Liver (tissue), 9 donors: ENCODE data around the gene IFRD1. TPM values are rescaled to one million over a fixed set of nuclear protein-coding genes. Genes with fewer than 3 reads are reported as not detected.

Experiments
- DNase-seq: peaks from one replicate; pipeline ENCODE4 v3.0.0-alpha.2; 2017; ENCODE audit warnings: low spot score
- H3K27ac ChIP-seq, 2 donors: one replicate each; pipeline ENCODE4 v1.7.0; 2013; ENCODE audit warnings: inconsistent platforms in 2 of 2, low read length in 2 of 2, control low read depth in 1 of 2, low read depth in 1 of 2, mild to moderate bottlenecking in 1 of 2
- H3K27me3 ChIP-seq, 4 donors: one replicate each; pipeline versions ENCODE4 v1.6.1 to v1.7.0; 2013; ENCODE audit warnings: low read length in 3 of 4, inconsistent platforms in 1 of 4, mild to moderate bottlenecking in 1 of 4, moderate library complexity in 1 of 4; ENCODE audit not compliant: control insufficient read depth in 4 of 4, insufficient read depth in 4 of 4
- H3K36me3 ChIP-seq, 4 donors: one replicate each; pipeline versions ENCODE4 v1.6.1 to v1.7.0; 2013; ENCODE audit warnings: low read length in 3 of 4, mild to moderate bottlenecking in 3 of 4, low read depth in 1 of 4, moderate library complexity in 1 of 4; ENCODE audit not compliant: control insufficient read depth in 4 of 4, insufficient read depth in 3 of 4
- H3K4me1 ChIP-seq, 4 donors: one replicate each; pipeline versions ENCODE4 v1.6.1 to v1.7.0; 2013; ENCODE audit warnings: low read length in 3 of 4, mild to moderate bottlenecking in 3 of 4, moderate library complexity in 1 of 4; ENCODE audit not compliant: control insufficient read depth in 4 of 4, insufficient read depth in 4 of 4
- H3K4me3 ChIP-seq, 3 donors: one replicate each; pipeline versions ENCODE4 v1.6.1 to v1.7.0; 2013; ENCODE audit warnings: low read length in 3 of 3, control low read depth in 1 of 3, low read depth in 1 of 3, mild to moderate bottlenecking in 1 of 3
- H3K9ac ChIP-seq, 2 donors: one replicate each; pipeline ENCODE4 v1.7.0; 2013; ENCODE audit warnings: low read length in 2 of 2, mild to moderate bottlenecking in 2 of 2, moderate library complexity in 2 of 2, control low read depth in 1 of 2, low read depth in 1 of 2
- H3K9me3 ChIP-seq, 4 donors: one replicate each; pipeline versions ENCODE4 v1.6.1 to v1.7.0; 2013; ENCODE audit warnings: low read length in 3 of 4; ENCODE audit not compliant: control insufficient read depth in 4 of 4
- EGR1 ChIP-seq, 2 donors: IDR thresholded peaks; 2 replicates each; pipeline ENCODE4 v1.6.1; 2016 to 2018; ENCODE audit warnings: antibody characterized with exemption in 2 of 2, low read depth in 2 of 2
- FOXA1 ChIP-seq: IDR thresholded peaks from 2 replicates; pipeline ENCODE4 v1.6.1; 2016; ENCODE audit warnings: antibody characterized with exemption
- GABPA ChIP-seq, 2 donors: IDR thresholded peaks in 1 of 2; conservative IDR thresholded peaks in 1 of 2; 2 replicates each; pipeline ENCODE4 v1.6.1; 2016; ENCODE audit warnings: antibody characterized with exemption in 2 of 2, mild to moderate bottlenecking in 1 of 2, moderate library complexity in 1 of 2
- HNF4A ChIP-seq, 2 donors: conservative IDR thresholded peaks; 2 replicates each; pipeline ENCODE4 v1.6.1; 2016; ENCODE audit warnings: antibody characterized with exemption in 2 of 2, mild to moderate bottlenecking in 2 of 2
- HNF4G ChIP-seq: IDR thresholded peaks from 2 replicates; pipeline ENCODE4 v1.6.1; 2016; ENCODE audit warnings: antibody characterized with exemption
- JUND ChIP-seq, 2 donors: IDR thresholded peaks; 2 replicates each; pipeline ENCODE4 v1.6.1; 2016; ENCODE audit warnings: antibody characterized with exemption in 2 of 2
- NR2F2 ChIP-seq: IDR thresholded peaks from 2 replicates; pipeline ENCODE4 v1.6.1; 2016; ENCODE audit warnings: antibody characterized with exemption
- RXRA ChIP-seq, 2 donors: IDR thresholded peaks; 2 replicates each; pipeline ENCODE4 v1.6.1; 2017 to 2018; ENCODE audit warnings: antibody characterized with exemption in 2 of 2, mild to moderate bottlenecking in 1 of 2
- SP1 ChIP-seq: IDR thresholded peaks from 2 replicates; pipeline ENCODE4 v1.6.1; 2018; ENCODE audit warnings: antibody characterized with exemption, mild to moderate bottlenecking
- TAF1 ChIP-seq: conservative IDR thresholded peaks from 2 replicates; pipeline ENCODE4 v1.6.1; 2016; ENCODE audit warnings: antibody characterized with exemption, mild to moderate bottlenecking
- YY1 ChIP-seq: IDR thresholded peaks from 2 replicates; pipeline ENCODE4 v1.6.1; 2016; ENCODE audit warnings: antibody characterized with exemption, mild to moderate bottlenecking
- WGBS: extraction: QIAGEN DNeasy Blood & Tissue Kit; methylation state at CpG from one replicate; pipeline ENCODE4 v1.1.7; 2013; 5-methylcytosine and 5-hydroxymethylcytosine counted together
- polyA plus RNA-seq, 2 donors: library from polyadenylated mRNA; stranded (reverse) in 1 of 2; unstranded in 1 of 2; fragments of 200-250 nt in 1 of 2; fragments of >200 nt in 1 of 2; fragmentation: Nextera tagmentation in 1 of 2; extraction: Ambion mirVana in 1 of 2; gene quantifications; one replicate each; pipeline versions ENCODE4 v1.2.1 to v1.2.3, GENCODE V29; 2013 to 2015
- total RNA-seq, 2 donors: library from RNA; depleted of rRNA; stranded (reverse); fragments of >200 nt; gene quantifications; one replicate each; pipeline ENCODE4 v1.2.3, GENCODE V29; 2014
- TF ChIP-seq, protein P1 (sequence below): IDR thresholded peaks from 2 replicates; pipeline ENCODE4 v1.6.1; 2016; ENCODE audit warnings: antibody characterized with exemption
- TF ChIP-seq, protein P2 (sequence below): IDR thresholded peaks from 2 replicates; pipeline ENCODE4 v1.6.1; 2016; ENCODE audit warnings: antibody characterized with exemption
- TF ChIP-seq, protein P3 (sequence below): IDR thresholded peaks from 2 replicates; pipeline ENCODE4 v1.6.1; 2016; ENCODE audit warnings: antibody characterized with exemption, mild to moderate bottlenecking
- TF ChIP-seq, protein P4 (sequence below): fragments of 150-350 bp; IDR thresholded peaks from 2 replicates; pipeline ENCODE4 v1.5.1; 2017; ENCODE audit warnings: improper control_type of control experiment, low read depth, low read length; ENCODE audit not compliant: missing input control
- TF ChIP-seq, protein P5 (sequence below): IDR thresholded peaks from 2 replicates; pipeline ENCODE4 v1.6.1; 2016; ENCODE audit warnings: antibody characterized with exemption
- donor health status: healthy.
- donor health status: healthy.
- donor health status: healthy.
- donor health status: healthy.
- donor health status: healthy.

The IFRD1 gene
- total and polyA plus RNA-seq, 4 donors = 7.7 to 35.6 (median 21.1) TPM

DNA sequence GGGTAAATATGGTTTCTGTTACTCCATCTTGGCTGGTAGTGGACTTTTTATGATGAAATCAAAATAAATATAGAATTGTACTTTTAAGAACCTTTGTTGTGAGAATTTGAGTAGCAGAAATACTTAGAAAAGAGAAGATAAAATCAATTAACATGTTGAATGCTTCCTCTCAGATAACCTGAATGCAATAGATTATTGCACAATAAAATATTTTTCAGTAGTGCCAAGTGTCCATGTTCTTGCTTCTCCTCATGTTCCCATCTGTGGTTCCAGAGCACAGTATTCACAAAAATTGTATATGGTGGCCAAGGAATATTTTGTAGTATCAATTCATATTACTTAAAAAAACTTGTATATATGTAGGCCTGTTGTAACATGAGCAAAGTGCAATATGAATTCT, 45.9 kb upstream of the IFRD1 start:
- H3K27ac ChIP-seq = no peak overlapping the region
- no peak for DNase-seq
- H3K9ac ChIP-seq = no peak overlapping the region
- no peaks in the 10 kb centered on the region for H3K9me3 ChIP-seq
- H3K4me3 ChIP-seq = no peak overlapping the region
- H3K4me1 ChIP-seq = no peaks in the 10 kb centered on the region
- no peaks in the 10 kb centered on the region for H3K27me3 ChIP-seq
- no peaks in the 10 kb centered on the region for H3K36me3 ChIP-seq
- TF ChIP-seq SP1 (no peak), YY1 (no peak), GABPA (IDR thresholded peaks at IDR 0.05 in 1 of 2, conservative IDR thresholded peaks at IDR 0.05 in 1 of 2) (no peak), HNF4G (no peak), HNF4A (conservative IDR thresholded peaks at IDR 0.05) (no peak), NR2F2 (no peak), JUND (IDR thresholded peaks at IDR 0.05) (no peak), EGR1 (IDR thresholded peaks at IDR 0.05; ENCODE audit: low read depth in 2 of 2) (no peak), RXRA (IDR thresholded peaks at IDR 0.05) (no peak)
- TF ChIP-seq, protein P1, sequence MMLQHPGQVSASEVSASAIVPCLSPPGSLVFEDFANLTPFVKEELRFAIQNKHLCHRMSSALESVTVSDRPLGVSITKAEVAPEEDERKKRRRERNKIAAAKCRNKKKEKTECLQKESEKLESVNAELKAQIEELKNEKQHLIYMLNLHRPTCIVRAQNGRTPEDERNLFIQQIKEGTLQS = no peak
- TF ChIP-seq, protein P2, sequence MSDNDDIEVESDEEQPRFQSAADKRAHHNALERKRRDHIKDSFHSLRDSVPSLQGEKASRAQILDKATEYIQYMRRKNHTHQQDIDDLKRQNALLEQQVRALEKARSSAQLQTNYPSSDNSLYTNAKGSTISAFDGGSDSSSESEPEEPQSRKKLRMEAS = no peak
- TF ChIP-seq, protein P3, sequence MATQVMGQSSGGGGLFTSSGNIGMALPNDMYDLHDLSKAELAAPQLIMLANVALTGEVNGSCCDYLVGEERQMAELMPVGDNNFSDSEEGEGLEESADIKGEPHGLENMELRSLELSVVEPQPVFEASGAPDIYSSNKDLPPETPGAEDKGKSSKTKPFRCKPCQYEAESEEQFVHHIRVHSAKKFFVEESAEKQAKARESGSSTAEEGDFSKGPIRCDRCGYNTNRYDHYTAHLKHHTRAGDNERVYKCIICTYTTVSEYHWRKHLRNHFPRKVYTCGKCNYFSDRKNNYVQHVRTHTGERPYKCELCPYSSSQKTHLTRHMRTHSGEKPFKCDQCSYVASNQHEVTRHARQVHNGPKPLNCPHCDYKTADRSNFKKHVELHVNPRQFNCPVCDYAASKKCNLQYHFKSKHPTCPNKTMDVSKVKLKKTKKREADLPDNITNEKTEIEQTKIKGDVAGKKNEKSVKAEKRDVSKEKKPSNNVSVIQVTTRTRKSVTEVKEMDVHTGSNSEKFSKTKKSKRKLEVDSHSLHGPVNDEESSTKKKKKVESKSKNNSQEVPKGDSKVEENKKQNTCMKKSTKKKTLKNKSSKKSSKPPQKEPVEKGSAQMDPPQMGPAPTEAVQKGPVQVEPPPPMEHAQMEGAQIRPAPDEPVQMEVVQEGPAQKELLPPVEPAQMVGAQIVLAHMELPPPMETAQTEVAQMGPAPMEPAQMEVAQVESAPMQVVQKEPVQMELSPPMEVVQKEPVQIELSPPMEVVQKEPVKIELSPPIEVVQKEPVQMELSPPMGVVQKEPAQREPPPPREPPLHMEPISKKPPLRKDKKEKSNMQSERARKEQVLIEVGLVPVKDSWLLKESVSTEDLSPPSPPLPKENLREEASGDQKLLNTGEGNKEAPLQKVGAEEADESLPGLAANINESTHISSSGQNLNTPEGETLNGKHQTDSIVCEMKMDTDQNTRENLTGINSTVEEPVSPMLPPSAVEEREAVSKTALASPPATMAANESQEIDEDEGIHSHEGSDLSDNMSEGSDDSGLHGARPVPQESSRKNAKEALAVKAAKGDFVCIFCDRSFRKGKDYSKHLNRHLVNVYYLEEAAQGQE = no peak
- TF ChIP-seq, protein P4, sequence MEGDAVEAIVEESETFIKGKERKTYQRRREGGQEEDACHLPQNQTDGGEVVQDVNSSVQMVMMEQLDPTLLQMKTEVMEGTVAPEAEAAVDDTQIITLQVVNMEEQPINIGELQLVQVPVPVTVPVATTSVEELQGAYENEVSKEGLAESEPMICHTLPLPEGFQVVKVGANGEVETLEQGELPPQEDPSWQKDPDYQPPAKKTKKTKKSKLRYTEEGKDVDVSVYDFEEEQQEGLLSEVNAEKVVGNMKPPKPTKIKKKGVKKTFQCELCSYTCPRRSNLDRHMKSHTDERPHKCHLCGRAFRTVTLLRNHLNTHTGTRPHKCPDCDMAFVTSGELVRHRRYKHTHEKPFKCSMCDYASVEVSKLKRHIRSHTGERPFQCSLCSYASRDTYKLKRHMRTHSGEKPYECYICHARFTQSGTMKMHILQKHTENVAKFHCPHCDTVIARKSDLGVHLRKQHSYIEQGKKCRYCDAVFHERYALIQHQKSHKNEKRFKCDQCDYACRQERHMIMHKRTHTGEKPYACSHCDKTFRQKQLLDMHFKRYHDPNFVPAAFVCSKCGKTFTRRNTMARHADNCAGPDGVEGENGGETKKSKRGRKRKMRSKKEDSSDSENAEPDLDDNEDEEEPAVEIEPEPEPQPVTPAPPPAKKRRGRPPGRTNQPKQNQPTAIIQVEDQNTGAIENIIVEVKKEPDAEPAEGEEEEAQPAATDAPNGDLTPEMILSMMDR = no peak

DNA sequence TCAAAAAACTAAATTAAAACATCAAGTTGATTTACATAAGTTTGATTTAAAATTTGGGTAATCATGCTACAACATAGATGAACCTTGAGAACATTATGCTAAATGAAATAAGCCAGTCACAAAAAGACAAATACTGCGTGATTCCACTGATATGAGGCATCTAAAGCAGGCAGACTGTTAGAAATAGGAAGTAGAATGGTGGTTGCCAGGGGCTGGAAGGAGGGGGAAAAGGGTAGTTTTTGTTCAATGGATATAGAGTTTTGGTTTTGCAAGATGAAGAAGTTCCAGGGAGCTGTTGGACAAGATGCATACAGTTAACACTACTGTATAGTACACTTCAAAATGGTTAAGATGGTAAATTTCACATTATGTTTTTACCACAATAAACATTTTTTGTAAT, 45.0 kb upstream of the IFRD1 start:
- no peak overlapping the region for H3K9ac ChIP-seq
- no peak for DNase-seq
- TF ChIP-seq GABPA (IDR thresholded peaks at IDR 0.05 in 1 of 2, conservative IDR thresholded peaks at IDR 0.05 in 1 of 2) (no peak), TAF1 (no peak), SP1 (no peak), EGR1 (IDR thresholded peaks at IDR 0.05; ENCODE audit: low read depth in 2 of 2) (no peak), RXRA (IDR thresholded peaks at IDR 0.05) (no peak), FOXA1 (no peak), YY1 (no peak)
- TF ChIP-seq, protein P5, sequence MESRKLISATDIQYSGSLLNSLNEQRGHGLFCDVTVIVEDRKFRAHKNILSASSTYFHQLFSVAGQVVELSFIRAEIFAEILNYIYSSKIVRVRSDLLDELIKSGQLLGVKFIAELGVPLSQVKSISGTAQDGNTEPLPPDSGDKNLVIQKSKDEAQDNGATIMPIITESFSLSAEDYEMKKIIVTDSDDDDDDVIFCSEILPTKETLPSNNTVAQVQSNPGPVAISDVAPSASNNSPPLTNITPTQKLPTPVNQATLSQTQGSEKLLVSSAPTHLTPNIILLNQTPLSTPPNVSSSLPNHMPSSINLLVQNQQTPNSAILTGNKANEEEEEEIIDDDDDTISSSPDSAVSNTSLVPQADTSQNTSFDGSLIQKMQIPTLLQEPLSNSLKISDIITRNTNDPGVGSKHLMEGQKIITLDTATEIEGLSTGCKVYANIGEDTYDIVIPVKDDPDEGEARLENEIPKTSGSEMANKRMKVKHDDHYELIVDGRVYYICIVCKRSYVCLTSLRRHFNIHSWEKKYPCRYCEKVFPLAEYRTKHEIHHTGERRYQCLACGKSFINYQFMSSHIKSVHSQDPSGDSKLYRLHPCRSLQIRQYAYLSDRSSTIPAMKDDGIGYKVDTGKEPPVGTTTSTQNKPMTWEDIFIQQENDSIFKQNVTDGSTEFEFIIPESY = no peak
- WGBS = 90% methylated on average over 1 of the region's 1 CpG
- H3K27ac ChIP-seq = no peak overlapping the region
- H3K9me3 ChIP-seq = no peaks in the 10 kb centered on the region
- no peaks in the 10 kb centered on the region for H3K36me3 ChIP-seq
- no peak overlapping the region for H3K4me3 ChIP-seq
- H3K4me1 ChIP-seq = no peaks in the 10 kb centered on the region
- H3K27me3 ChIP-seq = no peaks in the 10 kb centered on the region
